GM21367 (cell line): Measurements from ENCODE around the gene BLTP1.
"Not testable (repeated sequence)": the region's sequence is repeated elsewhere in the genome, so short reads cannot be mapped to it uniquely, and the experiment has no call there.

Experiments used
- ATAC-seq: cut with Tn5 transposase; IDR thresholded peaks from one replicate; pipeline ENCODE4 v1.9.1; 2021; ENCODE audit not compliant: unreplicated experiment

The BLTP1 gene, protein sequence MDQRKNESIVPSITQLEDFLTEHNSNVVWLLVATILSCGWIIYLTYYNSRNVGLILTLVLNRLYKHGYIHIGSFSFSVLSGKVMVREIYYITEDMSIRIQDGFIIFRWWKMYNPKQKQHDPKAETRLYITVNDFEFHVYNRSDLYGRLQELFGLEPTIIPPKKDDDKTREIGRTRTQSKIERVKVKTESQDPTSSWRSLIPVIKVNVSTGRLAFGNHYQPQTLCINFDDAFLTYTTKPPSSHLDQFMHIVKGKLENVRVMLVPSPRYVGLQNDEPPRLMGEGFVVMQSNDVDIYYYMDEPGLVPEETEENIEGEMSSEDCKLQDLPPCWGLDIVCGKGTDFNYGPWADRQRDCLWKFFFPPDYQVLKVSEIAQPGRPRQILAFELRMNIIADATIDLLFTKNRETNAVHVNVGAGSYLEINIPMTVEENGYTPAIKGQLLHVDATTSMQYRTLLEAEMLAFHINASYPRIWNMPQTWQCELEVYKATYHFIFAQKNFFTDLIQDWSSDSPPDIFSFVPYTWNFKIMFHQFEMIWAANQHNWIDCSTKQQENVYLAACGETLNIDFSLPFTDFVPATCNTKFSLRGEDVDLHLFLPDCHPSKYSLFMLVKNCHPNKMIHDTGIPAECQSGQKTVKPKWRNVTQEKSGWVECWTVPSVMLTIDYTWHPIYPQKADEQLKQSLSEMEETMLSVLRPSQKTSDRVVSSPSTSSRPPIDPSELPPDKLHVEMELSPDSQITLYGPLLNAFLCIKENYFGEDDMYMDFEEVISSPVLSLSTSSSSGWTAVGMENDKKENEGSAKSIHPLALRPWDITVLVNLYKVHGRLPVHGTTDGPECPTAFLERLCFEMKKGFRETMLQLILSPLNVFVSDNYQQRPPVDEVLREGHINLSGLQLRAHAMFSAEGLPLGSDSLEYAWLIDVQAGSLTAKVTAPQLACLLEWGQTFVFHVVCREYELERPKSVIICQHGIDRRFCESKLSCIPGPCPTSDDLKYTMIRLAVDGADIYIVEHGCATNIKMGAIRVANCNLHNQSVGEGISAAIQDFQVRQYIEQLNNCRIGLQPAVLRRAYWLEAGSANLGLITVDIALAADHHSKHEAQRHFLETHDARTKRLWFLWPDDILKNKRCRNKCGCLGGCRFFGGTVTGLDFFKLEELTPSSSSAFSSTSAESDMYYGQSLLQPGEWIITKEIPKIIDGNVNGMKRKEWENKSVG (N-terminal part only)

DNA sequence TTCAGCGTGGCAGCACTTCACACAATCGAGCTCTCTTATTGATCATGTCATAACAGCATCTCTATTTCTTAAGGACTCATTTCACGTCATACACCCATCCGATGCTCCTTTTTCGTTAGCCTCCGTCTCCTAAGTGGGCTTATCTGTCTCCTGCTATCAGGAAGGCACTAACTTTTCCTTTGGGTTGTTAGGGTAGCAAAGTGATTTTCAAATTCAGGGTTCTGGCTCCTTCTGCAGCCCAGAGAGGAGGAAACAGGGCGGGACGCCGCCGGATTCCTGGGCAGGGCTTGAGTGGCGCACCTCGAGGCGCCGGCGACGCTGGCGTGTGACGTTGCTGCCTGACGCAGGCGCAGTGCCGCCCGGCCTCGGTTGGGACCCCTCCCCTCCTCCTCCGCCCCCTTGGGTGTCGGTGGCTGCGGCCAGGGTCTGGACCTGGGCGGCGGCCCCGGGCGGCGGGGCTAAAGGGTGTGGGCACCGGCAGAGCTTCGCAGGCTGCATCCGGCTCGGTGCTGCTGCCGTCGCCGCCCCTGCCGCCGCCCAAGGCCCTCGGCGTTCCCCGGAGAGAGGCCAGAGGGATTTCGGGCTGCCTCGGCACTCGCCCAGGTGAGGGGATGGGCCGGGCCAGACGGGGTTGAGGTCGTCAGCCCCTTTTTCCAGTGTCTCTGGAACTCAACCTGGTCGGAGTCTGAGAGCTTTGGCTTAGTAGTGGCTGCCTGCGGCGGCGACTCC lies at the start of gene BLTP1:
BLTP1 (plus strand) TSS at position 350 of the 729 bp plus-strand sequence. CDS start 18,317 bp downstream, outside the sequence.
- ATAC-seq = peak; percentile 96

DNA sequence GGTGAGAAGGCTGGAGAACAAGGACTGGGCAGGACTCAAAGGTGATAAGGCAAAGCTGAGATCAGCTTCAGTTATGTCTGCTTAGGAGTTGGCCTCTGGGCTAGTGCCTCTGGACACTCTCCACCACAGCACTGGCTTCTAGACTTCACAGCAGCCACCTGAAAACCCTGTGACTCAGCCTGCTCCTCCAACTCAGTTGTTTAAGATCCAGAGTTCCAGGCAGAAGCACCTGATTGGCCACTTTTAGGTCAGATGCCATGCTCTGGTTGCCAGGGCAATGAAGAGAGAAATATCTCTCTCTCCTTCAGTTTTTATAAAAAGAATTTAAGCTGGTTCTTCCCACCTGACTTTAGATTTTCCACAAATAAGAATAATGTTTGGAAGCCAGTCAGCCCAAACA lies 47.9 kb upstream of the BLTP1 start:
- ATAC-seq = no peak

DNA sequence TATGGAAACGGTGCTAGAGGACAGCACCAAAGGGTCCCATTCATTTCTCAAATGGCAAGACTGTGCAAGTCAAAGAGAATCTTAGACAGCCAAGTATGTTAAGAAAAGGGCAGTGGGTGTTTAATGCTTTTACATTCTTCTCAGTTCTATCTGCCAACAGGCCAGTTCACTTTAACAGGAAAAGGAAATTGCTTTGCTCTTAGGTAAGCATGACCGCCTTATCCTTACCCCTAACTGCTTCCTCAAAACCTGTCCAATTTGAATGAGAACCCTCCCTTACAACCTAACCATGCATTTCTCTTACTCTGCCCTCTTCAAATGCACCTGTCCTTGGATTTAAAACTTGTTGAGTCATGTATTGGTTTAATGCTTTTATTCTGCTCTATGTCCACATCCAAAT lies 44.5 kb upstream of the BLTP1 start:
- ATAC-seq = no peak

DNA sequence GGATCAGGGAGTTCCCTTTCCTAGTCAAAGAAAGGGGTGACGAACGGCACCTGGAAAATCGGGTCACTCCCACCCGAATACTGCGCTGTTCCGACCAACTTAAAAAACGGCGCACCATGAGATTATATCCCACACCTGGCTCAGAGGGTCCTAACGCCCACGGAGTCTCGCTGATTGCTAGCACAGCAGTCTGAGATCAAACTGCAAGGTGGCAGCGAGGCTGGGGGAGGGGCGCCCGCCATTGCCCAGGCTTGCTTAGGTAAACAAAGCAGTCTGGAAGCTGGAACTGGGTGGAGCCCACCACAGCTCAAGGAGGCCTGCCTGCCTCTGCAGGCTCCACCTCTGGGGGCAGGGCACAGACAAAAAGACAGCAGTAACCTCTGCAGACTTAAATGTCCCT lies 41.8 kb upstream of the BLTP1 start:
- ATAC-seq = not testable (repeated sequence)

DNA sequence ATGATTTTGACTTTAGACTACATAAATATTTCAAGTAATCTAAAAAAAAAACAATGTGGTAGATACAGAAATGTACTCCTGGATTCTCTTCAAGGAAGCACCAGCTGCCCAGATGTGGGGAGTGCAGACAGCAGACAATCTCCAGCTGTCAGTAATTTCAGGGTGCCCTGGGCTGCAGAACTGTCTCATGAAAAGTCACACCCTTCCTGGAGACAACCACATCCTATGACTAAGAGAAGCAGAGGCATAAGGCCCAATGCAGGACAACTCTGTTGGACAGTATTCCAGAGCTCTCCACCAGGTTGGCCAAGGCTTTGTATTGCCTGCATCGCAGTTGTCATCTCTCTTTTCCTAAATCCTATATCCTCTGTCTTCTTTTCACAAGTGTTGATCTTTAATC lies 34.4 kb upstream of the BLTP1 start:
- ATAC-seq = no peak

DNA sequence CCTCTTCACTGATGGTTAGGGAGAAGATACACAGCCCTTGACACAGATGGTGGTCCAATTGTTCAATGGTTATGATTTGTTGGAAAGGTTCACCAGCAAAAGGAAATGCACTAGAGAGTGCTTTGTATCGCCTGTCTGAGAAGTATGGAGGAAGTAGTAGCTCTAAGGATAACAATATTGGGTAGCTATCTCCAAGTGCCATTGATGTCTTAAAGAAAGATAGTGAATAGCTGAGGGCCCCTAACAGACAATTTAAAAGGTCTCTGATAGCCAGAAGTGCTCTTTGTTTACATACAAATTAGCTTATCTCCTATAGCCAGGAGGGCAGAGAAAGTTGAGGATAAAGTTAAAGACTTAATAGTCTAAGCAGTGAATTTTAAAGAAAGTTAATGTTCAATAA lies 33.9 kb upstream of the BLTP1 start:
- no peak for ATAC-seq

DNA sequence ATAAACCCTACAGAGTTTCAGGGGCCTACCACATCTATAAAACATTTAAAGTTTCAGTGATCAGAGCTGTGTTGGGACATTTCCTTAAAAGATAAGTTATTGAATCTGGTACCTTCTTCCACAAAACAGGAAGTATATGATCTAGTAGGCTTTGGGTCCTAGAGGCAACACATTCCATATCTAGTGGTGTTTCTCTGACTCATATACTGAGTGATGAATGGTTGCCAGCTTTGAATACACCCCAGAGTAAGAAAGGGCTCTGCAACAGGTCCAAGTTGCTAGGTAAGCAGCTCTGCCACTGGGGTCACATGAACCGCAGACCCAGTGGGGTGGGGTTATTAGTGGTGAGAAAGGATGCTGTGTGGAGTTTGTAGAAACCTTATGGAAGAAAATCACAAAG lies 32.4 kb upstream of the BLTP1 start:
- no peak for ATAC-seq

DNA sequence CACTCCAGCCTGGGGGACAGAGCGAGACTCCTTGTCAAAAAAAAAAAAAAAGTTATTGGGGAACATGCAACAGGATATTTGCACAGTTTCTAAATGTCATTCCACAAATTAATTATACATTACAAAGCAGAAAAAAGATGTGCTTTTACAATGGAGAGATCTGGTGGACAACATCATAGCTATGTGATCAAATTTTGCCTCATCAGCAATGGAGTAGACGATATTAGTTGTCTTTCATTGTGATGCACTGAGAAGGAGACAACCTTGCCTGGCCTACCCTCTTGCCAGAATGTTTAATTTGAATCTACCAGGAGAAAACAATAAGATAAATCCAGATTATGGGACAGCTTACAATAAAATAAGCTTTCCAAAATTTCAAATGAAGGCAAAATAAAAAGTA lies 30.5 kb upstream of the BLTP1 start:
- ATAC-seq = no peak

DNA sequence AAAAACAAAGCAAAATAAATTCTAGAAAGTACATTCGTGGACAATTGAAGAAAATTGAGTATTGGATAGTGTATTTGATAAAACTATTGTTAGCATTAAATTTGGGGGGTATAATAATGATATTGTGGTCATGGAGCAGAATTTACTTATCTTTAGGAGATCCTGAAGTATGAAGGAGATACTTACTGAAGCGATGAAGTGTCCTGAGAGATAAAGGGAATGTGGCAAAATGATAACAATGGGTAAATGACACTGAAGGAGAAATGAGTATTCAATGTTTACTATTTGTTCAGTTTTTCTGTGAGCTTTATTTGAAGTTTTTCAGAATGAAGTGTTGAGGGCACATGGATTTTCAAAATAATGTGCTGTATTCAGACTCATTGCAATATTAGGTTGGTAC lies 30.0 kb upstream of the BLTP1 start:
- no peak for ATAC-seq

DNA sequence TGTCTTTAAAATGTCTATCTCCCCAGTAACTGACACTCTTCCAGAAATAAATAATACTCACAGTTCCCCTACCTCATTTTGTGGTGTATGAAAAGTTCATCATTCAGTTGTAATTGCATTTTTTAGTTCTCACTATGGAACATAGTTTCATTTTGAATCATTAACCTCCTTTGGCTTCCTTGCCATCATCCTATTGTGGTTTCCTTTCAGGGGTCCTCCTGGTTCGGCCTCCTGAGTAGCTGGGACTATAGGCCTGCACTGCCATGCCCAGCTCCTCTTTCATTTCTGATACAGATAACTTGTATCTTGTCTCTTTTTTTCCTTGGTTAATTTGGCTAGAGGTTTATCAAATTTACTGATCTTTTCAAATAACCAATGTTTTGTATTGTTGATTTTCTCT lies 23.1 kb upstream of the BLTP1 start:
- ATAC-seq = no peak

DNA sequence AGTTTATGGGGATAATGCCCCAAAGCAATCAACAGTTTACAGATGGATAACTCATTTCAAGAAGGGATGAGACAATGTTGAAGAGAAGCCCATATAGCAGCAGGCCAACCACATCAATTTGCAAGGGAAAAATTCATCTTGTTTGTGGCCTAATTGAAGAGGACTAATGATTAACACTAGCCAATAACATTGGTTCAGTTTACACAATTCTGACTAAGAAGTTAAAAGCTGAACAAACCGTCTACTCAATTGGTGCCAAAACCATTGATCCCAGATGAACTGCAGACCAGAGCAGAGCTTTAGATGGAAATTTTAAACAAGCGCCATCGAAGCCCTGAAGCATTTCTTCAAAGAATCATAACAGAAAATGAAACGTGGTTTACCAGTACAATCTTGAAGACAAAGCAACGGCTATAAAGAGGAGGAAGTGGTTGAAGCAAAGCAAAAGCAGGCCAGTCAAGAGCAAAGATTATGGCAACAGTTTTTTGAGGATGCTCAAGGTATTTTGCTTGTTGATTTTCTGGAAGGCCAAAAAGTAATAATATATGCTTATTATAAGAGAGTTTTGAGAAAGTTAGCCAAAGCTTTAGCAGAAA lies 20.5 kb upstream of the BLTP1 start:
- no peak for ATAC-seq

DNA sequence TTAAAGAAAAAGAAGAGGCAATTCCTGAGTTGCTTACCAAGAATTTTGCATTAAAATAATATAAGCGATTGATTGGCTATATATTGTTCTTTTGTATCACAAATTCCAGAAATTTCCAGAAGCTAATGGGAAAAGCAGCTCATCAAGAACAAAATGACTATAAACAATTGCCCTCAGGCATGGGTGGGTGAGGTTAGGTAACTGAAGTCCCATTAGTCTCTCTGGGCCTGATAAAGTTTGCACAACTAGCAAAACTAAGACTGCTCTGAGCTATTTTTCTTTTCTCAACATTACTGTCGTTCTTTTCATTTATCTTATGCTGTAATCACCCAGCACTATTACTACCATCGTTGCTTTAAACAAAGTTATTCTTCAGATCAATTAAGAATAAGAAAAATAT lies 19.2 kb upstream of the BLTP1 start:
- no peak for ATAC-seq

DNA sequence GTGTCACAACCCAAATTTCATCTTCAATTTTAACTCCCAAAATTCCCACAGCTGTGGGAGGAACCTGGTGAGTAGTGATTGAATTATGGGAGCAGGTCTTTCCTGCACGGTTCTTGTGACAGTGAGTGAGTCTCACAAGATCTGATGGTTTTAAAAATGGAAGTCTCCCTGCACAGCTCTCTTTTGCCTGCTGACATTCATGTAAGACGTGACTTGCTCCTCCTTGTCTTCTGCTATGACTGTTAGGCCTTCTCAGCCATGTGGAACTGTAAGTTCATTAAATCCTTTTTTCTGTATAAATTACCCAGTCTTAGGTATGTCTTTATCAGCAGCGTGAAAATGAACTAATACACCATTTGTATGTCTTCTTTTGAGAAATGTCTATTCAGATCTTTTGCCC lies 13.0 kb upstream of the BLTP1 start:
- ATAC-seq = no peak

DNA sequence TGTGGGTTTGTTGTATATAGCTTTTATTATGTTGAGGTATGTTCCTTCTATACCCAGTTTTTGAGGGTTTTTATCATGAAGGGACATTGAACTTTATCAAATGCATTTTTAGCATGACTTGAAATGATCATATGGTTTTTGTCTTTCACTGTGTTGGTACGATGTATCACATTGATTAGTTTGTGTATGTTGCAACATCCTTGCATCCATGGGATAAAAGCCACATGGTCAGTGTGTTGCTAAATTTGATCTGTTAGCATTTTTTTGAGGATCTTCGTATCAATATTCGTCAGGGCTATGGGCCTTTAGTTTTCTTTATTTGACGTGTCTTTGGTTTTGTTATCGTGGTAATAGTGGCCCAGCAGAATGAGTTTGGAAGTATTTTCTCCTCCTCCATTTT lies 11.3 kb upstream of the BLTP1 start:
- ATAC-seq = no peak

DNA sequence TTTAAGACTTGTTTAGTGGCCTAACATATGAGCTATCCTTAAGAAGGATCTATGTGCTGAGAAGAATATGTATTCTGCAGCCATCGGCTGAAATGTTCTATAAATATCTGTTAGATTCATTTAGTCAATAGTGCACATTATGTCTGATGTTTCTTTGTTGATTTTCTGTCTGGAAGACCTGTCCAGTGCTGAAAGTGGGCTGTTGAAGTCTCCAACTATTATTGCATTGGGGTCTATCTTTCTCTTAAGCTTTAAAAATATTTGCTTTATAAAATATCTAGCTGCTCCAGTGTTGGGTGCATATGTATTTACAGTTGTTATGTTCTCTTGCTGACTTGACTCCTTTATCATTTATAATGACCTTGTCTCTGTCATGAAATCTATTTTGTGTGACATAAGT lies 9.4 kb upstream of the BLTP1 start:
- no peak for ATAC-seq

DNA sequence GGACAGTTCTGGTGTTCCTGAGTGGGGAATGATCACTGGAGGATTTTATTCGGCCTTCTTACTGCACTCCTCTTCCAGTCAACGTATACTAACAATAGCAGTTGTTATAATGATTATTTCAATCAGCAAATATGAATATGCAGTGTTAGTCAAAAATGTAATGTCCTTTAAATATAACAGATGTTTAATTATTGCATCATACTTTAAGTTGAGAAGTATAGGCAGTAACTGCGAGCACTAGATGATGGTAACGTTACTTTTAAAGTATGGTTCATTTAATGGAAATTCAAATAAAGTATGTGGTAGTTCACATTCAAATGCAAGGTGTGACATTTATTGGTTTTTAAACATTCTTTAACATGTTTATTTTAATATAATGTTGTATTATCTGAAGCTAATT lies 5.5 kb upstream of the BLTP1 start:
- ATAC-seq = no peak

DNA sequence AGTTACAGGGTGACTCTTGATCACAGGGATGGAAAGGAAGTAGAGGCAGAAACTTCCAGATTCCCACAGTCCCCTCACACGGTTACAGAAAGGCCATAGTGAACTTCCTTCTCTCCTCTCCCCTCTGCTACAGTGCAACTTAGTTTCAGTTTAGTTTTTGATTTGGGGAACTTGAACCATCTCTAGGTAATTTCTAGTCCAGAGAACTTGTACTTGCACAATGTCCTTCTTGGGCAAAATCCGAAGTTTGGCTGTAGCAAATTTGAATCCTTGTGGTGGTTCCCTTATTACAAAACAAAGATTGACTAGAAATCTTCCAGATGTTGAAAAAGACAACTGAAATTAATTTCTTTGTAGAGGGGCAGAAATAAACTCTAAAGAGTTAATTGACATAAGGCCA lies 1.2 kb upstream of the BLTP1 start:
- peak; percentile 31 for ATAC-seq

DNA sequence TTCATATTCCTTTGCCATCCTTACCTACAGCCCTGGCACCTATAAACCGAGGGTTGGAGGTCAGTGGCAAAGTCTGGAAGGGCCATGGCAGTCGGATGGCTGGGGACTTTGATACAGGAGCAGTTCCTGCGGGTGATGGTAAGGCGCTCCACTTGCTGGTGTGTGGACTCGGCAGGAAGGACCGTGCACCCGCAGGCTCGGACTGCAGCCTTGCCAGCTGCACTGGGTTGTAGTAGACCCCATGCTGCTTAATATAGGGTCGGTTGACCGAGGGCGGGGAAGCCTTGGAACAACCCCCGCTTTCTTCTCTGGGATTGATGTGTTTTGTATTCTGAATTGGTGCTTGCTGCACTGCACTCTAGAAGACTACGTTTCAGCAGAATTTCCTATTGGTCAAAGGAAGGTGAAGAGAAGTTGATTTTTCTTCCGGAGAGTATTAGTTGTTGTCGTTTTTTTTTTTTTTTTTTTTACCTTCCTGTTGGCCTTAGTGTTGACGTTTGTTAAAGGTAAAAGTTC lies 638 bp downstream of the BLTP1 start:
- ATAC-seq = peak; percentile 28

DNA sequence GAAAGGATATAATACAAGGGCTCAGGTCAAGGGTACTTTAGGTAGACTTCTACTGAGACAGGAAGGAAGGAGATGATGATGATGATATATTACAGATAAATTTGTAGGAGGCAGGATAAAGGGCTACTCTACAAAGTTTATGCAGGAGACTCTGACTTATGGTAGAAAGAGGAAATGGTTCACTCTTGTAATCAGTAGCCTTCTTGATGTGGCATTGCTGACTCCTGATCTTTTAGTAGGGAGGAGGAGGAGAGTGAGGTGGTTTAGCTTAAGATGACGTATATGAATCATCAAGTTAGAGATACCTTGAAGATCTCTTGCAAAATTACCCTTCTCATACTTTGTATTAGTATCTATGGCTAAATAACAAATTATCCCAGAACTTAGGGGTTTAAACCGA lies 4.7 kb downstream of the BLTP1 start:
- ATAC-seq = no peak

DNA sequence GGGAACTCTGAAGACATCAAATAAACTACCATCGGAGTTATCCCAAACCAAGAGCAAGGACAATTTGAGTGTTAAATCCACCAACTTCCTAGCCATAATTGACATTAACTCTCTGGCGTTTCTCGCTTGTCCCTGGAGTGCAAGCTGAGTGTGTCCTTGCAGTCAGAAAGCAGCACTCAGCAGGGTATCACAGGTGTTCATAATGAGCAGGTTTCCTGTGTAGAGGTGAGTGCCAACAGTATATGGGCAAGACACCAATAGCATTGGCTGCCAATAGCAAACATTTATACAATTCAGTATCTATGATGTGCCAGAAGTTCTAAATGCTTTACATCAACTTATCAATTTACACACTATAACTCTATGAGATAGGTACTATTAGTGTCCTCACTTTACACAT lies 11.2 kb downstream of the BLTP1 start:
- no peak for ATAC-seq
